ENCODE results near the gene TCTN3.
A peak's percentile ranks its signal among the peaks of the same experiment; 100 is the strongest.
"Not testable (repeated sequence)": the region's sequence is repeated elsewhere in the genome, so short reads cannot be mapped to it uniquely, and the experiment has no call there.

The TCTN3 gene

GRCh38 chr10:95691281-95691680 is 2.4 kb downstream of the TCTN3 start:
- Histone ChIP-seq H3K36me3 (ENCODE audit: control insufficient read depth in 1 of 2, insufficient read depth in 2 of 2, low read length in 2 of 2) (peaks cover 12 to 35% of the 10 kb centered on the region in 2 donors), H3K4me3 (ENCODE audit: low read depth in 1 of 2, low read length in 2 of 2) (no peak overlapping the region), H3K4me1 (ENCODE audit: control insufficient read depth in 1 of 2, insufficient read depth in 2 of 2, low read length in 2 of 2) (peaks cover 18 to 20% of the 10 kb centered on the region in 2 donors)

GRCh38 chr10:95688648-95689047 is 5.1 kb downstream of the TCTN3 start:
- no peak overlapping the region for H3K27ac ChIP-seq (ENCODE audit: low read depth, low read length)
- H3K9me3 ChIP-seq (ENCODE audit: control insufficient read depth in 1 of 2, low read length in 2 of 2), result no peaks in the 10 kb centered on the region
- no peaks in the 10 kb centered on the region for H3K27me3 ChIP-seq (ENCODE audit: control insufficient read depth in 1 of 2, insufficient read depth in 2 of 2, low read length in 2 of 2)
- no peak overlapping the region for H3K9ac ChIP-seq (ENCODE audit: low read depth in 1 of 2, low read length in 2 of 2)
- peaks cover 19 to 52% of the 10 kb centered on the region in 2 donors for H3K36me3 ChIP-seq (ENCODE audit: control insufficient read depth in 1 of 2, insufficient read depth in 2 of 2, low read length in 2 of 2)
- no peak overlapping the region for H3K4me3 ChIP-seq (ENCODE audit: low read depth in 1 of 2, low read length in 2 of 2)
- H3K4me1 ChIP-seq (ENCODE audit: control insufficient read depth in 1 of 2, insufficient read depth in 2 of 2, low read length in 2 of 2), result peaks cover 18 to 20% of the 10 kb centered on the region in 2 donors

More at GRCh38 chr10:95691281-95691680, 2.4 kb downstream of the TCTN3 start:
- Histone ChIP-seq H3K9ac (ENCODE audit: low read depth in 1 of 2, low read length in 2 of 2) (no peak overlapping the region), H3K9me3 (ENCODE audit: control insufficient read depth in 1 of 2, low read length in 2 of 2) (no peaks in the 10 kb centered on the region), H3K27me3 (ENCODE audit: control insufficient read depth in 1 of 2, insufficient read depth in 2 of 2, low read length in 2 of 2) (no peaks in the 10 kb centered on the region), H3K27ac (ENCODE audit: low read depth, low read length) (no peak overlapping the region)

GRCh38 chr10:95683966-95684365 is 9.8 kb downstream of the TCTN3 start:
- H3K36me3 ChIP-seq (ENCODE audit: control insufficient read depth in 1 of 2, insufficient read depth in 2 of 2, low read length in 2 of 2), result peaks cover 43 to 66% of the 10 kb centered on the region in 2 donors
- H3K9me3 ChIP-seq (ENCODE audit: control insufficient read depth in 1 of 2, low read length in 2 of 2), result no peaks in the 10 kb centered on the region
- no peaks in the 10 kb centered on the region for H3K4me1 ChIP-seq (ENCODE audit: control insufficient read depth in 1 of 2, insufficient read depth in 2 of 2, low read length in 2 of 2)
- no peaks in the 10 kb centered on the region for H3K27me3 ChIP-seq (ENCODE audit: control insufficient read depth in 1 of 2, insufficient read depth in 2 of 2, low read length in 2 of 2)
- H3K9ac ChIP-seq (ENCODE audit: low read depth in 1 of 2, low read length in 2 of 2), result no peak overlapping the region
- no peak overlapping the region for H3K4me3 ChIP-seq (ENCODE audit: low read depth in 1 of 2, low read length in 2 of 2)
- no peak overlapping the region for H3K27ac ChIP-seq (ENCODE audit: low read depth, low read length)

GRCh38 chr10:95675403-95676116 is 18.2 kb downstream of the TCTN3 start:
- H3K9ac ChIP-seq (ENCODE audit: low read depth in 1 of 2, low read length in 2 of 2), result peak overlapping the region in 1 of 2 donors; percentile 22
- H3K4me1 ChIP-seq (ENCODE audit: control insufficient read depth in 1 of 2, insufficient read depth in 2 of 2, low read length in 2 of 2), result peaks cover 3 to 6% of the 10 kb centered on the region in 2 donors
- H3K4me3 ChIP-seq (ENCODE audit: low read depth in 1 of 2, low read length in 2 of 2), result no peak overlapping the region
- H3K9me3 ChIP-seq (ENCODE audit: control insufficient read depth in 1 of 2, low read length in 2 of 2), result no peaks in the 10 kb centered on the region
- H3K27me3 ChIP-seq (ENCODE audit: control insufficient read depth in 1 of 2, insufficient read depth in 2 of 2, low read length in 2 of 2), result no peaks in the 10 kb centered on the region
- H3K27ac ChIP-seq (ENCODE audit: low read depth, low read length), result no peak overlapping the region
- H3K36me3 ChIP-seq (ENCODE audit: control insufficient read depth in 1 of 2, insufficient read depth in 2 of 2, low read length in 2 of 2), result peaks cover 9 to 22% of the 10 kb centered on the region in 2 donors

DNA sequence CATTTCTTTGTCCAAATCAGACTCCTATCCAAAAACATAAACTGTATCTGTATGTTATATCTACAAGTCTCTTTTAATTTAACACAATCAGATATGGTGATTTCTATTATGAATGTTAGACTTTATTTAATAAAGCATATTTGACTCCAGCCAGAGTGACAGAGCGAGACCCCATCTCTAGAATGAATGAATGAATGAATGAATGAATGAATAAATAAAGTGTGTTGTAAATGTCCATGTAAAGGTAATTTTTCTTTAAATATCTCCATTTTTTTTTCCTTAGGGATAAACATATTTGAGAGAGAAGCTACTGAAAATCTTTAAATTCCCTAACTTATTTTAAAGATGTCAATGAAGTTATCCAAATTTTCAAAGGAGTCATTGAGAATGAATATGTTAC is 19.1 kb downstream of the TCTN3 start:
- Histone ChIP-seq H3K4me1 (ENCODE audit: control insufficient read depth in 1 of 2, insufficient read depth in 2 of 2, low read length in 2 of 2) (peaks cover 3 to 6% of the 10 kb centered on the region in 2 donors), H3K27me3 (ENCODE audit: control insufficient read depth in 1 of 2, insufficient read depth in 2 of 2, low read length in 2 of 2) (no peaks in the 10 kb centered on the region), H3K27ac (ENCODE audit: low read depth, low read length) (no peak overlapping the region), H3K36me3 (ENCODE audit: control insufficient read depth in 1 of 2, insufficient read depth in 2 of 2, low read length in 2 of 2) (peaks cover 4 to 14% of the 10 kb centered on the region in 2 donors), H3K9me3 (ENCODE audit: control insufficient read depth in 1 of 2, low read length in 2 of 2) (no peaks in the 10 kb centered on the region), H3K4me3 (ENCODE audit: low read depth in 1 of 2, low read length in 2 of 2) (no peak overlapping the region), H3K9ac (ENCODE audit: low read depth in 1 of 2, low read length in 2 of 2) (no peak overlapping the region)

DNA sequence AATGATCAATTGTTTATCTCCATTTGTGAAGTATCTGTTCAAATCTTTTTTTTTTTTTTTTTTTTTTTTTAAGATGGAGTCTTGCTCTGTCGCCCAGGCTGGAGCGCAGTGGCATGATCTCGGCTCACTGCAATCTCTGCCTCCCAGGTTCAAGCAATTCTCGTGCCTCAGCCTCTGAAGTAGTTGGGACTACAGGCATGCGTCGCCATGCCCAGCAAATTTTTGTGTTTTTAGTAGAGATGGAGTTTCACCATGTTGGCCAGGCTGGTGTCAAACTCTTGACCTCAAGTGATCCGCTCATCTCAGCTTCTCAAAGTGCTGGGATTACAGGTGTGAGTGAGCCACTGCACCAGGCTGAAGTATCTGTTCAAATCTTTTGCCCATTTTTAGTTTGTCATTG is 21.1 kb downstream of the TCTN3 start:
- not testable (repeated sequence) for H3K27ac ChIP-seq (ENCODE audit: low read depth, low read length); H3K4me3 ChIP-seq (ENCODE audit: low read depth in 1 of 2, low read length in 2 of 2); H3K27me3 ChIP-seq (ENCODE audit: control insufficient read depth in 1 of 2, insufficient read depth in 2 of 2, low read length in 2 of 2); H3K4me1 ChIP-seq (ENCODE audit: control insufficient read depth in 1 of 2, insufficient read depth in 2 of 2, low read length in 2 of 2); H3K9ac ChIP-seq (ENCODE audit: low read depth in 1 of 2, low read length in 2 of 2); H3K9me3 ChIP-seq (ENCODE audit: control insufficient read depth in 1 of 2, low read length in 2 of 2)
- H3K36me3 ChIP-seq (ENCODE audit: control insufficient read depth in 1 of 2, insufficient read depth in 2 of 2, low read length in 2 of 2), result peaks cover 0 to 14% of the 10 kb centered on the region in 2 donors

DNA sequence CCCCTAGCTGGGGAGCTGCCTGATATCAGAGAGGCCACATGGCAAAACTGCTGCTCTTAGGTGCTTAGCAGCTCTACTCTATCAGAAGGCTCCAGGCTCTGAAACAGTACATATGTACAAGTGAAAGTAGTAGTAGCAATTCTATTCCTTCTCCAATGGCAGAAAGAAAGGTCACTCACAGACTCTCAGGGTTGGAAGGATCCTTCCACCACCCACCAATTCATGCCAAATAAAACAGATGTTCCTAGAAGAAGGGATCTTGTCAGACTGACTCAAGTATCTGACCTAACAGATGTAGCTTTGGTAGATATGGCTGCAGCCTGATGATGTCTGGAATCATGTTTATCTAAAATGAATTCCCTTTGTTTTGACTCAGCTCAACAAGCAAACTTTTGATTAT is 29.2 kb downstream of the TCTN3 start:
- Histone ChIP-seq H3K36me3 (ENCODE audit: control insufficient read depth in 1 of 2, insufficient read depth in 2 of 2, low read length in 2 of 2) (peaks cover 0 to 20% of the 10 kb centered on the region in 2 donors), H3K9me3 (ENCODE audit: control insufficient read depth in 1 of 2, low read length in 2 of 2) (no peaks in the 10 kb centered on the region), H3K27me3 (ENCODE audit: control insufficient read depth in 1 of 2, insufficient read depth in 2 of 2, low read length in 2 of 2) (no peaks in the 10 kb centered on the region), H3K9ac (ENCODE audit: low read depth in 1 of 2, low read length in 2 of 2) (no peak overlapping the region), H3K4me3 (ENCODE audit: low read depth in 1 of 2, low read length in 2 of 2) (no peak overlapping the region), H3K27ac (ENCODE audit: low read depth, low read length) (no peak overlapping the region), H3K4me1 (ENCODE audit: control insufficient read depth in 1 of 2, insufficient read depth in 2 of 2, low read length in 2 of 2) (peaks cover 0 to 5% of the 10 kb centered on the region in 2 donors)

DNA sequence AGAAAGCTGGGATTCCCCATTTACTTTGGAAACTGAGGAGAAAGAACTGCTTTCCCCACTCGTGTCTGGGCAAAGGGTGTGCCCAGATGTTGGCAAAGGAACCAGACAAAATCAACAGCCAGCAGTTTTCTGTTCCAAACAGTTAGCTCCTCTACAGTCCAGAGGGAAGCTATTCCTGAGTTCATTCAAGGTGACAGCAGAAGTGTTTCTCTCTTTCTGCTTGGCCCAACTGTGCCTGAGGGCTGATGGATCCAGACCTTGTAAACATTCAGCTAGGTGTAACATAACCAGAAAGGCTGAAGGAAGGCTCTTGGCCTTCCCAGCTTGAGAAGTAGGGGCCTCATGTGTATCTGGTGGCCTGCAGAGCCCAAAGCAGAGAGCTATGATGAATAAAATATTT is 30.2 kb downstream of the TCTN3 start:
- no peaks in the 10 kb centered on the region for H3K9me3 ChIP-seq (ENCODE audit: control insufficient read depth in 1 of 2, low read length in 2 of 2)
- H3K4me3 ChIP-seq (ENCODE audit: low read depth in 1 of 2, low read length in 2 of 2), result no peak overlapping the region
- no peak overlapping the region for H3K9ac ChIP-seq (ENCODE audit: low read depth in 1 of 2, low read length in 2 of 2)
- no peak overlapping the region for H3K27ac ChIP-seq (ENCODE audit: low read depth, low read length)
- H3K27me3 ChIP-seq (ENCODE audit: control insufficient read depth in 1 of 2, insufficient read depth in 2 of 2, low read length in 2 of 2), result no peaks in the 10 kb centered on the region
- peaks cover 0 to 18% of the 10 kb centered on the region in 2 donors for H3K36me3 ChIP-seq (ENCODE audit: control insufficient read depth in 1 of 2, insufficient read depth in 2 of 2, low read length in 2 of 2)
- H3K4me1 ChIP-seq (ENCODE audit: control insufficient read depth in 1 of 2, insufficient read depth in 2 of 2, low read length in 2 of 2), result peaks cover 0 to 9% of the 10 kb centered on the region in 2 donors

GRCh38 chr10:95661818-95662217 is 31.9 kb downstream of the TCTN3 start:
- Histone ChIP-seq H3K9ac (ENCODE audit: low read depth in 1 of 2, low read length in 2 of 2) (no peak overlapping the region), H3K4me1 (ENCODE audit: control insufficient read depth in 1 of 2, insufficient read depth in 2 of 2, low read length in 2 of 2) (peaks cover 0 to 12% of the 10 kb centered on the region in 2 donors), H3K27me3 (ENCODE audit: control insufficient read depth in 1 of 2, insufficient read depth in 2 of 2, low read length in 2 of 2) (no peaks in the 10 kb centered on the region), H3K4me3 (ENCODE audit: low read depth in 1 of 2, low read length in 2 of 2) (no peak overlapping the region), H3K27ac (ENCODE audit: low read depth, low read length) (no peak overlapping the region), H3K9me3 (ENCODE audit: control insufficient read depth in 1 of 2, low read length in 2 of 2) (no peaks in the 10 kb centered on the region), H3K36me3 (ENCODE audit: control insufficient read depth in 1 of 2, insufficient read depth in 2 of 2, low read length in 2 of 2) (peaks cover 0 to 17% of the 10 kb centered on the region in 2 donors)

- peaks cover 0 to 17% of the 10 kb centered on the region in 2 donors for H3K36me3 ChIP-seq (ENCODE audit: control insufficient read depth in 1 of 2, insufficient read depth in 2 of 2, low read length in 2 of 2)
- peaks cover 5 to 17% of the 10 kb centered on the region in 2 donors for H3K4me1 ChIP-seq (ENCODE audit: control insufficient read depth in 1 of 2, insufficient read depth in 2 of 2, low read length in 2 of 2)
- no peaks in the 10 kb centered on the region for H3K27me3 ChIP-seq (ENCODE audit: control insufficient read depth in 1 of 2, insufficient read depth in 2 of 2, low read length in 2 of 2)
- no peaks in the 10 kb centered on the region for H3K9me3 ChIP-seq (ENCODE audit: control insufficient read depth in 1 of 2, low read length in 2 of 2)
- H3K27ac ChIP-seq (ENCODE audit: low read depth, low read length), result no peak overlapping the region
- no peak overlapping the region for H3K9ac ChIP-seq (ENCODE audit: low read depth in 1 of 2, low read length in 2 of 2)
- H3K4me3 ChIP-seq (ENCODE audit: low read depth in 1 of 2, low read length in 2 of 2), result no peak overlapping the region
Measured at GRCh38 chr10:95660283-95660682, 33.4 kb downstream of the TCTN3 start.

Data from duodenal mucosa (tissue), 2 donors.